Measurements from ENCODE around the gene CAPRIN1.
A peak's percentile ranks its signal among the peaks of the same experiment; 100 is the strongest.

The CAPRIN1 gene, protein sequence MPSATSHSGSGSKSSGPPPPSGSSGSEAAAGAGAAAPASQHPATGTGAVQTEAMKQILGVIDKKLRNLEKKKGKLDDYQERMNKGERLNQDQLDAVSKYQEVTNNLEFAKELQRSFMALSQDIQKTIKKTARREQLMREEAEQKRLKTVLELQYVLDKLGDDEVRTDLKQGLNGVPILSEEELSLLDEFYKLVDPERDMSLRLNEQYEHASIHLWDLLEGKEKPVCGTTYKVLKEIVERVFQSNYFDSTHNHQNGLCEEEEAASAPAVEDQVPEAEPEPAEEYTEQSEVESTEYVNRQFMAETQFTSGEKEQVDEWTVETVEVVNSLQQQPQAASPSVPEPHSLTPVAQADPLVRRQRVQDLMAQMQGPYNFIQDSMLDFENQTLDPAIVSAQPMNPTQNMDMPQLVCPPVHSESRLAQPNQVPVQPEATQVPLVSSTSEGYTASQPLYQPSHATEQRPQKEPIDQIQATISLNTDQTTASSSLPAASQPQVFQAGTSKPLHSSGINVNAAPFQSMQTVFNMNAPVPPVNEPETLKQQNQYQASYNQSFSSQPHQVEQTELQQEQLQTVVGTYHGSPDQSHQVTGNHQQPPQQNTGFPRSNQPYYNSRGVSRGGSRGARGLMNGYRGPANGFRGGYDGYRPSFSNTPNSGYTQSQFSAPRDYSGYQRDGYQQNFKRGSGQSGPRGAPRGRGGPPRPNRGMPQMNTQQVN

GRCh38 chr11:34051349-34052035 is at the start of gene CAPRIN1:
TSS of gene CAPRIN1 (plus strand) at chr11:34051731. CDS start at chr11:34052421, 690 bp downstream.
- peak; percentile 83 to 87 for DNase-seq

DNA sequence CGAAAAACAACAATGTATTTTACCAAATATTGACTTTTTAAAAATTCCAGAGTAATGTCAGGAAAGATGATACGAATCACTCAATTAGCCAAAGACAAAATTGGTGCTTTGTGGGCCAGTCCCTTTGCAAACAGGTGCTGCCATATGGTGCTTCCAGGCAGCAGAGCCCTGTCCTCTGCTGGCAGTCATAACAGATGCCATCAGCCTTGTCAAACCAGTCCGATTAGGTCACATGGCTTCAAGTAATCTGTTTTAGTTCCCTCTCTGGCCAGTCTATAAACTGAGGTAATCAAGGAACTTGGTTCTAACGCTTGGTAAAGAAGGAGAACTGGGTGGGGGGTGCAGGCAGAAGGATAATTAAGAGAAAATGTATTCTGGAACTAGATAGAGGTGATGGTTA is 49.1 kb upstream of the CAPRIN1 start:
- no peak for DNase-seq

DNA sequence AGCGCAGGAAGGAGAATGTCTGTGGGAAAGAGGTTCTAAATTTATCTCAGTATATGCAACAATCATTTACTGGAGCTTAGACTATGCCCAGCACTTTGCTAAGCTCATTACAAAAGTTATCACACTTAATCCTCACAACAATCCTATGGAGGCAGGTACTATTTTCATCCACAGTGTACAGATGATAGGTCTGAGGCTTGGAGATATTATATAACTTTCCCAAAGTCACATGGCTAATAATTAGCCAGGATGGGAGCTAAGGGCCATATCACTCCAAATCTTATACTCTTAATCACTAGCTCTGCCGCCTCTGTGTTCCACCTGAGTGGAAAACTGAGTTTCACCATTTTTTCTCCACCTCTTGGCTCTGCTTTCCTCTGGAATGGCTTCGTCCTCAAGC is 47.3 kb upstream of the CAPRIN1 start:
- no peak for DNase-seq

DNA sequence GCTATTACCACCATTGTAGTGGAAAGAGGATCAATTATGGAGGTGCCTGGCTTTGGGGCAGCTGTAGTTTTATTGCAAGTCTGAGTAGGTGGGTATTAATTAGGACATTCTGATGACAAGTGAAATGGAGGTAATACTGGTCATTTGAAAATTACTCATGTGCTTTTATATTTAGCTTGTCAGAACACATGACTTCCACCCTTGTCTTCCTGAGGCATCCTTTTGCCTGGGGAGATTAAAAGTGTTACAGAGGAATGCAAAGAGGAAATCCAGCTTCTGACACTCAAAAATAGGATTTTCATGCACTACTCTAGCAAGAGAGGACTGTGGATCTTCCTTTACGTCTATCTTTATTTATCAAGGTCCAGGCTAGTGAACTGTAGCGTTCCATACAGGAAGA is 44.7 kb upstream of the CAPRIN1 start:
- no peak for DNase-seq

- no peak for DNase-seq
Measured at GRCh38 chr11:34012734-34013133, 38.8 kb upstream of the CAPRIN1 start.

- no peak for DNase-seq
Measured at GRCh38 chr11:34013898-34014571, 37.5 kb upstream of the CAPRIN1 start.

GRCh38 chr11:34021977-34022735 is 29.4 kb upstream of the CAPRIN1 start:
- no peak for DNase-seq

- DNase-seq = no peak
Measured at GRCh38 chr11:34026432-34026831, 25.1 kb upstream of the CAPRIN1 start.

- DNase-seq = no peak
Measured at GRCh38 chr11:34027516-34028408, 23.8 kb upstream of the CAPRIN1 start.

DNA sequence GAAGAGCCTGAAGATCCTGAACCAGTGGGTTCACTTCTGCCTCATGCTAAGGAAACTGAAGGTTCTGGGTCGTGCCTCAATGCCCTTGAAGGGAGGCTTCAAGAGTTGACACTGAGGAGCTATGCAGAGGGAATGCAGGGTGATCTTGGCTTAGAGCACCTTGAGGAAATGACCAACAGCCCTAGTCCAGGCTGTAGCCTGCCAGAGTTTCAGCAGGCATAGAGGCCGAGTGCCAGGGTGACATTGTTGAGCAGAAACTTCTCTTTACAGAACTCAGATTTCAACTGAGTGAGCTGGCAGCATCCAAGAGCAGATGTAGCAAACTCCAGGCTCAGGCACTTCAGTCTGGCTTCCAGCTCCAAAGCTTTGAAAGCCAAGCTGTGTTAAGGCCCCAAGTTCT is 23.1 kb upstream of the CAPRIN1 start:
- DNase-seq = no peak

GRCh38 chr11:34029176-34029575 is 22.4 kb upstream of the CAPRIN1 start:
- DNase-seq = no peak

- DNase-seq = no peak
Measured at GRCh38 chr11:34030382-34030781, 21.1 kb upstream of the CAPRIN1 start.

- DNase-seq = no peak
Measured at GRCh38 chr11:34033399-34033798, 18.1 kb upstream of the CAPRIN1 start.

DNA sequence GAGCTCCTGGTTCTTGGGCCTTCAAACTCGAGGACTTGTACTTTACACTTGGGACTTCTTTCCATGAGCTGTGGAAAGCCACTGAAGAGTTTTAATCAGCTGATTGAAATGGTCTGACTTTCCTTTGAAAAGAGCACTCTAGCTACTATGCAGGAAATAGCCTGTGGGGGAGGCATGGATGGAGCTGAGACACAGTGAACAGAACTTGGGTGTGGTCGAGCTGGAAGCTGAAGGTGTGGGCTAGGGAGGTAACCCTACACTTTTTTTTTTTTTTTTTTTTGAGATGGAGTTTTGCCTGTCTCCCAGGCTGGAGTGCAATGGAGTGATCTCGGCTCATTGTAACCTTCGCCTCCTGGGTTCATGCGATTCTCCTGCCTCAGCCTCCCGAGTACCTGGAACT is 17.5 kb upstream of the CAPRIN1 start:
- DNase-seq = no peak

DNA sequence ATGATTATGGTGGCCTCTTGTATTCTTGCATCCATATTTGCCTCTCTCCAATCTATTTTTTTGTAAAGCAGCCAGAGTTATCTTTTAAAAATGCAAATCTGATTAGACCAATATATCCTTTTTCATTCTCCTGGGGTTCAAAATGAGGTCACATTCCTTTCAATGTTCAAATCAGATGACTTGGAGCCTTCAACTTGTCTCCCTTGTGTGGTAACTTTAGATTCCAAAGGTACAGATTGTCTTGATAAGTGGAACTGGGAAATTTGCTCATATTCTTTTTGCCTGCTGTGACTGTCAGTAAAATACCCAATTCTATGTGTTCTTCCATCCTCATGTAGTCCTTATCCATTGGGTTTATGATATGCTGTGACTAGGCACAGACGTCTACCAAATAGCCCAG is 15.1 kb upstream of the CAPRIN1 start:
- DNase-seq = no peak

DNA sequence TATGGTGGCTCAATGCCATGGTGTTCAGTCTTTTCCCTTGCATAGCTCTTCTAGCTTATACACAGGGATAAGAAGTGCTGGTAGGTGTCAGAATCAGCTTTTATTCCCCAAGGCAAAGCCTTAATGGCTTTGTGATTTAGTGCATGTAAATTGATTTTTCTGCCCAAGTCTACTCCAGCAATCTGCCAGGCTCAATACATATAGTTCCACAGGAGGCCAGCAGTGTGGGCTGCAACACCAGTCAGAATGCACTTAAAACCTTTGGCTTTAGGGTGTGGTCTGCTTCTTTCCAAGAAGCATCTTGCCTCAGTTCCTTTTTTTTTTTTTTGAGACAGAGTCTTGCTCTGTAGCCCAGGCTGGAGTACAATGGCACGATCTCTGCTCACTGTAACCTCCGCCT is 14.5 kb upstream of the CAPRIN1 start:
- DNase-seq = no peak

DNA sequence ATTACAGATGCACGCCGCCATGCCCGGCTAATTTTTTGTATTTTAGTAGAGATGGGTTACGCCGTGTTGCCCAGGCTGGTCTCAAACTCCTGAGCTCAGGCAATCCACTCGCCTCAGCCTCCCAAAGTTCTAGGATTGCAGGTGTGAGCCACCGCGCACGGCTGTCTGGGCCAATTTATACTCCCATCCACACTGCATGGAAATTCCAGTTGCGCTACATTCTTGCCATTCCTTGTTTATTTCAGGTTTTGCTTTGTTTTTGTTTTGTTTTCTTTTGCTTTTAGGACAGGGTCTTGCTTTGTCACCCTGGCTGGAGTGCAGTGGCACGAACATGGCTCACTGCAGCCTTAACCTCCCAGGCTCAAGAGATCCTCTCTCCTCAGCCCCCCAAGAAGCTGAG is 11.0 kb upstream of the CAPRIN1 start:
- DNase-seq = no peak

DNA sequence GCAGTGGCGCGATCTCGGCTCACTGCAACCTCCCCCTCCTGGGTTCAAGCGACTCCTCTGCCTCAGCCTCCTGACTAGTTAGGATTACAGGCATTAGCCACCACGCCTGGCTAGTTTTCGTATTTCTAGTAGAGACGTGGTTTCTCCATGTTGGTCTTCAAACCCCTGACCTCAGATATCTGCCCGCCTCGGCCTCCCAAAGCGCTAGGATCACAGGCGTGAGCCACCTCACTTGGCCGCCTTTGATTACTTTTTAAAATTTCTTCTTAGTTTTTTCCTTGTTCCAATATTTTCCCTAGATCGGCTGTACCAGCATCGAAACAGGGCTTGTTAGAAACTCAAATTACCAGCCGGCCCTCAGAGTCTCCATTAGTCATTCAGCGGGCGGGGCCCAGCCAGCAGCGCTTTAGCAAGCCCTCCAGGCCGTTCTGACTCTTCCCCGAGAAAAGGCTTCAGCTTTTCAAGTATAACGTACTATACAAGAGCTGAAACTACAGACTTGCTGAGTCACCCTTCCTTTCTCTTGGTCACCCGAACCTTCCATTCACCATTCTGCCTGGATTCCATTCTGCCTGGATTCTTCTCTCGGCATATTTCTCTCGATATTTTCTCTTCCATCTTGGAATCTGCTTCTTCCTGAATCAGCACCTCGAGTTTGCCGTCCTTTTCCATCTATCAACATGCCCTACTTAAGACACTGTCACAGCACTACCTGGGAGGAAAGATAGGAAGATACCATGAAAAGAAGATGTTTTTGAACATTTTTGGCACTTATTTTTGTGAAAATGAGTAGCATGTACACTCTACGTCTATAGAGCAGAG is 6.7 kb upstream of the CAPRIN1 start:
- DNase-seq = peak in 1 of 2 donors; percentile 29

DNA sequence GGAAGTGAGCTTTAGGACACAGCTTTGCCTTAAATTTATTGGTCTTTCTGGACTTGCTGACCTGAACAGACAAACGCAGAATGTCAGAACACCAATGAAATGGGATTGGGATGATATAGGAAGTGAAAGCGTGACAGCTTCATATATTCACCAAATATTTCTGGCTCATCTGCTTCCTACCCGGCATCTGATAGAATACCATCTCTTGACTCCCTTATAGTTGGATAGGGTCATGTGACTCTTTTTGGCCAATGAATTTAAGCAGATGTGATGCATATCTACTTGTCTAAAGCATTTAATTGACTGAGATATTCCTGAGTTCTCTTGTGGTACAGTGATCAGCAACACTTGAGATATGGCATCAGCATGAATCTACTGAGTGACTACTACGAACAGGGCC is 2.5 kb upstream of the CAPRIN1 start:
- no peak for DNase-seq

DNA sequence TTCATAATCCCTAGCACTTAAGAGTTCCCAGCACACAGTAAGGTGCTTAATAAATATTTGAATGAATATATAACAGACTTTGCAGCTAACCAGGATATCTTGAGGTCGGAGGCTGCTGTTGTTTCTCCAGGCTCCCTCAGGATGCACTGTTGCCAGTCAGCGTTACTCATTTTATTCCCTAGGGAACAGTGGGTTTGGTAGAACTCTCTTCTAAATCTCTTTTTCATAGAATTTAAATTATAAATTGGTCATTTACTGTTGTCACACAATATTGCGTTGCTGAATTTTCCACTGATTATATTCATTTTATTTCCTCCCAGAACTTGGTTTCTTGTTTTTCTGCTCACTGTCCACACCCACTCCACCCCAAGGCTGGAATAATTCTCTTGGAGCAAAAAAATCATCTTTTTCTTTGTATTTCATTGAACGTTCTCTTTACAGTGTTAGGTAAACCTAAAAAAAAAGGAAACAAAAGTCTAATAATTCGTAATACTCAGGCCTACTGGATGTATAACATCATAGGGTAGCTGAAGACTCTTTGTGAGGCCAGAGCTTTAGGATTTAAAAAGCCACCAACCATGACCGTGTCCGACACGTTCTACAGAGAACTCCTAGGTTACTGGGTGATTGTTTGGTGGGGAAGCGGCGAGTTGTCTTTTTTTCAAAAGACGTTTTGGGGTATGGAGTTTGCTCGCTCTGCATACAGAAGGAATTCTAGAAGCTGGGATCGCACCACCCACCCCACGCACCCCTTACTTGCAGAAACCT is 766 bp upstream of the CAPRIN1 start:
- DNase-seq = no peak

Measured in CD4-positive, alpha-beta T cell treated with Interferon alpha-2 for 1 hour (primary cell).